GM12878 (cell line): ENCODE results near the gene ZNF641. TPM values are rescaled to one million over a fixed set of nuclear protein-coding genes. Genes with fewer than 3 reads are reported as not detected.
A peak's percentile ranks its signal among the peaks of the same experiment; 100 is the strongest.

Experiments
- ATAC-seq: fragments of 200-7000 bp; cut with Tn5 transposase; 3 replicates; pipeline ENCODE4 v1.9.1; 2020; ENCODE audit warnings: mild to moderate bottlenecking, moderate library complexity
- BruUV-seq: library from RNA; stranded (reverse); fragments of 400-500 nt; replicated peaks from 2 replicates; lab custom pipeline; 2021; lab: Mats Ljungman, UMichigan
- CTCF ChIA-PET: fragments of 300-600 bp; sonication (Branson Sonifier 250); formaldehyde crosslinking; extraction: SDS; loops from one replicate; lab custom pipeline; 2021; ENCODE audit warnings: inconsistent platforms; lab: Yijun Ruan, JAX
- POLR2A ChIA-PET: fragments of 350-600 bp; formaldehyde crosslinking; extraction: SDS; loops from one replicate; lab custom pipeline; 2021; ENCODE audit warnings: inconsistent platforms; lab: Charles Lee
- RAD21 ChIA-PET: fragments of 300-600 bp; sonication (Branson Sonifier 250); formaldehyde crosslinking; loops from one replicate; lab custom pipeline; 2023; ENCODE audit warnings: antibody characterized with exemption; ENCODE audit not compliant: unreplicated experiment; lab: Charles Lee
- SMC1A ChIA-PET: fragments of 300-600 bp; sonication (Branson Sonifier 250); formaldehyde crosslinking; loops from one replicate; lab custom pipeline; 2023; ENCODE audit not compliant: unreplicated experiment, uncharacterized antibody; lab: Charles Lee
- DNase-seq: peaks from one replicate; pipeline ENCODE4 v3.0.0-alpha.2; 2011; ENCODE audit warnings: low read depth, low spot score
- FAIRE-seq: peaks from 3 replicates; lab custom pipeline; 2011; peaks lifted over from hg19 to GRCh38; lab: Jason Lieb, UNC
- H2AFZ ChIP-seq: 2 replicates; pipeline ENCODE4 v1.6.0; 2011; ENCODE audit warnings: low read depth, low read length, control low read depth; ENCODE audit not compliant: control insufficient read depth
- H3K27ac ChIP-seq: 2 replicates; pipeline ENCODE4 v1.5.1; 2011; ENCODE audit warnings: control low read depth; ENCODE audit not compliant: control insufficient read depth, insufficient read depth
- H3K27me3 ChIP-seq, 2 experiments: replicated peaks in 1 of 2; 2 replicates each; pipeline versions ENCODE4 v1.6.0 to v1.6.1; 2011; ENCODE audit warnings: low read length in 1 of 2; ENCODE audit not compliant: control insufficient read depth in 2 of 2, insufficient read depth in 2 of 2
- H3K36me3 ChIP-seq, 2 experiments: 2 replicates each; pipeline ENCODE4 v1.5.1; 2011; ENCODE audit warnings: low read length in 1 of 2; ENCODE audit not compliant: control insufficient read depth in 2 of 2, insufficient read depth in 2 of 2
- H3K4me1 ChIP-seq: 2 replicates; pipeline ENCODE4 v1.6.1; 2011; ENCODE audit warnings: mild to moderate bottlenecking, low read length, moderate library complexity, mixed read lengths; ENCODE audit not compliant: control insufficient read depth, insufficient read depth
- H3K4me2 ChIP-seq: 2 replicates; pipeline ENCODE4 v1.6.0; 2011; ENCODE audit warnings: control low read depth; ENCODE audit not compliant: control insufficient read depth, insufficient read depth
- H3K4me3 ChIP-seq: fragments of 200-600 bp; sonication (generic); 2 replicates; pipeline ENCODE4 v1.5.1; 2016
- H3K79me2 ChIP-seq: 2 replicates; pipeline ENCODE4 v1.6.0; 2011; ENCODE audit warnings: low read length; ENCODE audit not compliant: control insufficient read depth, insufficient read depth
- H3K9ac ChIP-seq: 2 replicates; pipeline ENCODE4 v1.8.0; 2011; ENCODE audit warnings: low read length, control low read depth, mixed read lengths; ENCODE audit not compliant: control insufficient read depth, insufficient read depth
- H3K9me3 ChIP-seq: replicated peaks from 3 replicates; pipeline ENCODE4 v1.5.1; 2011; ENCODE audit warnings: mild to moderate bottlenecking, low read length; ENCODE audit not compliant: control insufficient read depth, insufficient read depth
- H4K20me1 ChIP-seq: 2 replicates; pipeline ENCODE4 v1.6.0; 2011; ENCODE audit not compliant: control insufficient read depth, insufficient read depth
- BMI1 ChIP-seq: fragments of 450-650 bp; IDR thresholded peaks from 2 replicates; pipeline ENCODE4 v1.6.1; 2016; ENCODE audit warnings: mild to moderate bottlenecking, moderate library complexity, borderline replicate concordance
- CREM ChIP-seq: IDR thresholded peaks from 2 replicates; pipeline ENCODE4 v1.6.1; 2014; ENCODE audit warnings: antibody characterized with exemption, low read depth
- E2F8 ChIP-seq: fragments of 450-650 bp; IDR thresholded peaks from 2 replicates; pipeline ENCODE4 v1.6.1; 2018; ENCODE audit warnings: mild to moderate bottlenecking, low read depth, moderate library complexity; ENCODE audit not compliant: partially characterized antibody
- EED ChIP-seq: sonication (generic); IDR thresholded peaks from 2 replicates; pipeline ENCODE4 v1.6.1; 2016; ENCODE audit warnings: antibody characterized with exemption, low read depth
- HDGF ChIP-seq: fragments of 450-650 bp; IDR thresholded peaks from 2 replicates; pipeline ENCODE4 v1.6.1; 2016; ENCODE audit warnings: antibody characterized with exemption
- MYC ChIP-seq: IDR thresholded peaks from 2 replicates; pipeline ENCODE4 v1.6.1; 2011; ENCODE audit warnings: mild to moderate bottlenecking, low read length, moderate library complexity, inconsistent platforms; ENCODE audit not compliant: insufficient read depth, insufficient replicate concordance, insufficient read length, severe bottlenecking
- POLR2AphosphoS5 ChIP-seq: IDR thresholded peaks from 2 replicates; pipeline ENCODE4 v1.6.1; 2011; ENCODE audit warnings: mild to moderate bottlenecking, low read length, inconsistent platforms
- RAD21 ChIP-seq: IDR thresholded peaks from 2 replicates; pipeline ENCODE4 v1.6.1; 2011; ENCODE audit warnings: mild to moderate bottlenecking, low read depth, low read length, moderate library complexity; ENCODE audit not compliant: insufficient read depth
- SUZ12 ChIP-seq: fragments of 200-600 bp; sonication (generic); IDR thresholded peaks from one replicate; pipeline ENCODE4 v1.6.1; 2018; ENCODE audit warnings: antibody characterized with exemption, mild to moderate bottlenecking; ENCODE audit not compliant: unreplicated experiment
- TCF3 ChIP-seq: IDR thresholded peaks from 2 replicates; pipeline ENCODE4 v1.6.1; 2012; ENCODE audit warnings: low read depth, mild to moderate bottlenecking, low read length, borderline replicate concordance; ENCODE audit not compliant: insufficient read depth
- WGBS: methylation state at CpG from one replicate; pipeline ENCODE4 v1.1.6; 2016; ENCODE audit warnings: low lambda C conversion rate; ENCODE audit not compliant: insufficient replicate concordance, insufficient coverage; ENCODE audit errors: missing lambda C conversion rate; 5-methylcytosine and 5-hydroxymethylcytosine counted together
- in situ Hi-C: fragments of 300-500 bp; cut with MboI; formaldehyde crosslinking; loops from 9 replicates; pipeline ENCODE4 v1.14.3; 2018; ENCODE audit warnings: mixed read lengths
- intact Hi-C: fragments of 100-400 bp; cut with micrococcal nuclease; formaldehyde crosslinking; loops from one replicate; pipeline ENCODE4 v1.14.2; 2022; ENCODE audit not compliant: unreplicated experiment
- polyA plus RNA-seq, 11 experiments: library from polyadenylated mRNA; depleted of rRNA in 4 of 11; unstranded in 6 of 11; stranded (reverse) in 5 of 11; fragments of >200 nt; fragmentation: Nextera tagmentation in 4 of 11; fragmentation: Illumina TruSeq in 1 of 11; extraction: Ambion mirVana in 4 of 11; extraction: Trizol in 1 of 11; gene quantifications; 1 replicate in 1 of 11; 2 replicates in 10 of 11; pipeline versions ENCODE4 v1.2.1 to v1.2.3, GENCODE V29; 2011 to 2016; ENCODE audit warnings: inconsistent platforms in 2 of 11, missing spikeins in 2 of 11, low read depth in 1 of 11
- total RNA-seq, 4 experiments: library from RNA; depleted of rRNA in 3 of 4; stranded (reverse); fragments of >200 nt in 3 of 4; fragmentation: Illumina TruSeq in 1 of 4; extraction: Trizol in 1 of 4; gene quantifications; 2 replicates each; pipeline versions ENCODE4 v1.2.1 to v1.2.3, GENCODE V29; 2013 to 2021
- TF ChIP-seq, protein P1 (sequence below): IDR thresholded peaks from 2 replicates; pipeline ENCODE4 v1.6.1; 2011; ENCODE audit warnings: mild to moderate bottlenecking, low read depth, low read length, moderate library complexity; ENCODE audit not compliant: insufficient replicate concordance

The ZNF641 gene
- total and polyA plus RNA-seq, 10 of the 15 experiments (the other 5 are each of a cell fraction or from before 2014, with no cell fraction given) = 1.1 to 10.3 (median 6.3) TPM

DNA sequence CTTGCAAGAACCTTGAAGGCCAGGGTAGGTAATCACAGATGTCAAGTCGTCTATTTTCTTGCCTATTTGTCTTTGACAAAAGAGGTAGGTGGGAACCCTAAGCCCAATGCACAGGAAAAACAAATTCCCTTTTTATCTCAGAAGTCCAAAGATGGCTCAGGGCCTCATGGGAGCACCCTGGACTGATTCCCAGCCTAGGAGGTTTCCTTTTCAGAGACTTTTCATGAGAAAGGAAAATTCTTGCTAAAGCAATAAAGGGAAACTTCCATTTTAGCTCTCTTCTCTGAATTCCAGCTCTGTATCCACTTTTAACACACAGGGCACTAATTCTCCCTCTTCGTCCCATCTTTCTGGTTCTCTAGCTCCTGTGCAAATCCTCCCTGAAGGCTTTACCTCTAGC is 1.2 kb downstream of the ZNF641 start:
- DNase-seq = no peak
- Histone ChIP-seq H3K36me3 (peaks cover 0 to 6% of the 10 kb centered on the region in 2 experiments; a peak in 1 of 4 replicates), H3K4me2 (peak overlapping the region; percentile 96), H3K9me3 (no peaks in the 10 kb centered on the region), H4K20me1 (no peaks in the 10 kb centered on the region), H3K4me1 (no peaks in the 10 kb centered on the region), H3K27ac (no peak overlapping the region), H2AFZ (no peak overlapping the region), H3K27me3 (no peaks in the 10 kb centered on the region), H3K9ac (no peak overlapping the region; the same call in 1 of the 2 replicates), H3K4me3 (no peak overlapping the region), H3K79me2 (no peaks in the 10 kb centered on the region; the same call in 1 of the 2 replicates)
- POLR2A ChIA-PET = interaction anchor here (1.4 kb wide), 1 partner anchor 15 kb away, joined by 3 read pairs; no protein-coding TSS in a partner anchor
- no peak for ATAC-seq
- no peak for TF ChIP-seq POLR2AphosphoS5
- no peak for TF ChIP-seq SUZ12
- TF ChIP-seq BMI1 = no peak
- no peak for TF ChIP-seq E2F8
- TF ChIP-seq, protein P1, sequence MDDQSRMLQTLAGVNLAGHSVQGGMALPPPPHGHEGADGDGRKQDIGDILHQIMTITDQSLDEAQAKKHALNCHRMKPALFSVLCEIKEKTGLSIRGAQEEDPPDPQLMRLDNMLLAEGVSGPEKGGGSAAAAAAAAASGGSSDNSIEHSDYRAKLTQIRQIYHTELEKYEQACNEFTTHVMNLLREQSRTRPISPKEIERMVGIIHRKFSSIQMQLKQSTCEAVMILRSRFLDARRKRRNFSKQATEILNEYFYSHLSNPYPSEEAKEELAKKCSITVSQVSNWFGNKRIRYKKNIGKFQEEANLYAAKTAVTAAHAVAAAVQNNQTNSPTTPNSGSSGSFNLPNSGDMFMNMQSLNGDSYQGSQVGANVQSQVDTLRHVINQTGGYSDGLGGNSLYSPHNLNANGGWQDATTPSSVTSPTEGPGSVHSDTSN = no peak
- no peak for TF ChIP-seq TCF3
- no peak for TF ChIP-seq HDGF
- TF ChIP-seq EED = no peak
- no peak for TF ChIP-seq MYC
- no peak for TF ChIP-seq CREM
- no peak for TF ChIP-seq RAD21
- BruUV-seq = TSS peak; percentile 56
- RAD21 ChIA-PET = interaction anchor here (1.2 kb wide), 1 partner anchor 193 kb away, joined by 3 read pairs; no protein-coding TSS in a partner anchor
- FAIRE-seq = no peak
- in situ Hi-C loops (no loop called here), intact Hi-C loops (no loop called here)
- CTCF ChIA-PET = interaction anchor here (0.9 to 2.1 kb wide), 2 partner anchors 151 to 269 kb away, joined by 3 to 6 read pairs; no protein-coding TSS in a partner anchor
- 56% methylated on average over 2 of the region's 2 CpGs for WGBS
- SMC1A ChIA-PET = interaction anchor here (0.6 to 1.4 kb wide), 3 partner anchors 8 to 470 kb away, joined by 3 read pairs; no protein-coding TSS in a partner anchor
